AG04450 (cell line): ENCODE results near the gene HM13. TPM values are rescaled to one million over a fixed set of nuclear protein-coding genes. Genes with fewer than 3 reads are reported as not detected.
"Not testable (repeated sequence)": the region's sequence is repeated elsewhere in the genome, so short reads cannot be mapped to it uniquely, and the experiment has no call there.

Experiments used
- CTCF ChIA-PET: fragments of 300-600, 350-600 bp; formaldehyde crosslinking; extraction: SDS; loops from one replicate; lab custom pipeline; 2022; ENCODE audit warnings: antibody characterized with exemption, inconsistent platforms; lab: Charles Lee
- POLR2A ChIA-PET: fragments of 350-600 bp; formaldehyde crosslinking; extraction: SDS; loops from one replicate; lab custom pipeline; 2021; ENCODE audit warnings: antibody characterized with exemption, inconsistent platforms; lab: Yijun Ruan, JAX
- DNase-seq: peaks from one replicate; pipeline ENCODE4 v3.0.0-alpha.2; 2011; ENCODE audit warnings: low read depth, low spot score
- H3K27ac ChIP-seq: one replicate; pipeline ENCODE4 v1.5.1; 2012; ENCODE audit warnings: low read depth, low read length, control low read depth
- H3K27me3 ChIP-seq: one replicate; pipeline ENCODE4 v1.6.0; 2012; ENCODE audit warnings: low read length; ENCODE audit not compliant: control insufficient read depth, insufficient read depth
- H3K4me3 ChIP-seq: 2 replicates; pipeline ENCODE4 v1.5.1; 2011; ENCODE audit warnings: mild to moderate bottlenecking, low read depth, low read length, control low read depth
- H3K9me3 ChIP-seq: 2 replicates; pipeline ENCODE4 v1.5.1; 2012; ENCODE audit warnings: low read length; ENCODE audit not compliant: control insufficient read depth, insufficient read depth
- CTCF ChIP-seq: IDR thresholded peaks from 2 replicates; pipeline ENCODE4 v1.5.1; 2011; ENCODE audit warnings: low read depth, low read length, control low read depth, inconsistent platforms
- polyA plus RNA-seq: library from polyadenylated mRNA; depleted of rRNA; stranded (reverse); fragments of >200 nt; gene quantifications from 2 replicates; pipeline ENCODE4 v1.2.3, GENCODE V29; 2011

The HM13 gene
- polyA plus RNA-seq, 1 experiment: 167 TPM

GRCh38 chr20:31542201-31542842 lies 28.1 kb downstream of the HM13 start:
- POLR2A ChIA-PET: no interaction called here
- no peak for TF ChIP-seq CTCF
- peak overlapping the region; percentile 62 for H3K27ac ChIP-seq

GRCh38 chr20:31542963-31543362 lies 28.7 kb downstream of the HM13 start:
- ChIA-PET POLR2A (no interaction called here), CTCF (interaction anchor here (2.1 to 9.4 kb wide), 3 partner anchors 15 to 70 kb away, joined by 5 to 95 read pairs (median 7); no protein-coding TSS in a partner anchor)
- no peaks in the 10 kb centered on the region; the same call in 1 of the 2 replicates for H3K9me3 ChIP-seq
- no peak overlapping the region for H3K4me3 ChIP-seq
- H3K27ac ChIP-seq: no peak overlapping the region
- no peak for DNase-seq
- no peaks in the 10 kb centered on the region for H3K27me3 ChIP-seq
- TF ChIP-seq CTCF: no peak

More at GRCh38 chr20:31542201-31542842, 28.1 kb downstream of the HM13 start:
- Histone ChIP-seq H3K27me3 (no peaks in the 10 kb centered on the region), H3K4me3 (no peak overlapping the region), H3K9me3 (no peaks in the 10 kb centered on the region; the same call in 1 of the 2 replicates)
- CTCF ChIA-PET: interaction anchor here (1.1 to 9.4 kb wide), 4 partner anchors 16 to 71 kb away, joined by 5 to 95 read pairs (median 6); no protein-coding TSS in a partner anchor
- DNase-seq: no peak

- POLR2A ChIA-PET: interaction anchor here (0.6 to 1.2 kb wide), 3 partner anchors 21 to 60 kb away, joined by 3 to 4 read pairs (median 4); partner anchors contain the start of gene ID1
- DNase-seq: peak; percentile 92
- Histone ChIP-seq H3K4me3 (no peak overlapping the region), H3K9me3 (no peaks in the 10 kb centered on the region; the same call in 1 of the 2 replicates), H3K27me3 (no peaks in the 10 kb centered on the region), H3K27ac (peak overlapping the region; percentile 98)
- CTCF ChIA-PET: interaction anchor here (1.3 to 9.4 kb wide), 4 partner anchors 14 to 68 kb away, joined by 3 to 95 read pairs (median 9); partner anchors contain the start of gene HM13
- TF ChIP-seq CTCF: no peak
Observed at GRCh38 chr20:31543966-31544598, 29.8 kb downstream of the HM13 start.

- Histone ChIP-seq H3K9me3 (no peaks in the 10 kb centered on the region; the same call in 1 of the 2 replicates), H3K4me3 (no peak overlapping the region), H3K27me3 (no peaks in the 10 kb centered on the region), H3K27ac (peak overlapping the region; percentile 98)
- ChIA-PET CTCF (interaction anchor here (1.0 to 9.4 kb wide), 5 partner anchors 14 to 68 kb away, joined by 3 to 95 read pairs (median 7); partner anchors contain the start of gene HM13), POLR2A (interaction anchor here (0.6 to 1.2 kb wide), 3 partner anchors 22 to 60 kb away, joined by 3 to 4 read pairs (median 4); partner anchors contain the start of gene ID1)
- TF ChIP-seq CTCF: no peak
- no peak for DNase-seq
Observed at GRCh38 chr20:31544600-31544999, 30.4 kb downstream of the HM13 start.

- H3K4me3 ChIP-seq, H3K27ac ChIP-seq, DNase-seq, H3K27me3 ChIP-seq, H3K9me3 ChIP-seq: not testable (repeated sequence)
- ChIA-PET POLR2A (interaction anchor here (1.5 kb wide), 1 partner anchor 27 kb away, joined by 10 read pairs; no protein-coding TSS in a partner anchor), CTCF (interaction anchor here (1.0 to 9.4 kb wide), 4 partner anchors 13 to 67 kb away, joined by 5 to 95 read pairs (median 10); partner anchors contain the start of gene HM13)
Observed at GRCh38 chr20:31545621-31546040, 31.4 kb downstream of the HM13 start.
